Endothelial cell (in vitro differentiated cells): ENCODE data around the gene DOK3. TPM values are rescaled to one million over a fixed set of nuclear protein-coding genes. Genes with fewer than 3 reads are reported as not detected.
A peak's percentile ranks its signal among the peaks of the same experiment; 100 is the strongest.

Experiments used
- DNase-seq: peaks from one replicate; pipeline ENCODE4 v3.0.0; 2021; ENCODE audit warnings: low spot score
- H3K27ac Mint-ChIP-seq: one replicate; pipeline ENCODE4 v1.8.0; 2021; ENCODE audit warnings: mixed read lengths, inconsistent platforms; ENCODE audit not compliant: unreplicated experiment
- H3K27me3 Mint-ChIP-seq: one replicate; pipeline ENCODE4 v1.8.0; 2021; ENCODE audit warnings: mild to moderate bottlenecking, moderate library complexity, mixed read lengths, inconsistent platforms; ENCODE audit not compliant: unreplicated experiment
- H3K36me3 Mint-ChIP-seq: one replicate; pipeline ENCODE4 v1.8.0; 2021; ENCODE audit warnings: mild to moderate bottlenecking, low read depth, mixed read lengths, inconsistent platforms; ENCODE audit not compliant: unreplicated experiment
- H3K4me1 Mint-ChIP-seq: one replicate; pipeline ENCODE4 v1.8.0; 2021; ENCODE audit warnings: mild to moderate bottlenecking, mixed read lengths, inconsistent platforms; ENCODE audit not compliant: unreplicated experiment
- H3K4me3 Mint-ChIP-seq: one replicate; pipeline ENCODE4 v1.8.0; 2021; ENCODE audit warnings: mild to moderate bottlenecking, mixed read lengths, inconsistent platforms; ENCODE audit not compliant: unreplicated experiment
- H3K9me3 Mint-ChIP-seq: one replicate; pipeline ENCODE4 v1.8.0; 2021; ENCODE audit warnings: mixed read lengths, inconsistent platforms; ENCODE audit not compliant: unreplicated experiment
- total RNA-seq: library from RNA; stranded (reverse); fragmentation: NEBNext Ultra II Directional; extraction: Animal tissue kit (Norgen Biotek cat#: 25700); gene quantifications from one replicate; pipeline ENCODE4 v1.2.1, GENCODE V29; 2021; ENCODE audit not compliant: unreplicated experiment
- TF ChIP-seq, protein P1 (sequence below): fragments of 200-600 bp; sonication (generic); IDR thresholded peaks from one replicate; pipeline ENCODE4 v1.5.0; 2021; ENCODE audit warnings: antibody characterized with exemption; ENCODE audit not compliant: unreplicated experiment

Gene DOK3
- total RNA-seq, 1 donor from 2014 or later: 51.4 TPM

DNA sequence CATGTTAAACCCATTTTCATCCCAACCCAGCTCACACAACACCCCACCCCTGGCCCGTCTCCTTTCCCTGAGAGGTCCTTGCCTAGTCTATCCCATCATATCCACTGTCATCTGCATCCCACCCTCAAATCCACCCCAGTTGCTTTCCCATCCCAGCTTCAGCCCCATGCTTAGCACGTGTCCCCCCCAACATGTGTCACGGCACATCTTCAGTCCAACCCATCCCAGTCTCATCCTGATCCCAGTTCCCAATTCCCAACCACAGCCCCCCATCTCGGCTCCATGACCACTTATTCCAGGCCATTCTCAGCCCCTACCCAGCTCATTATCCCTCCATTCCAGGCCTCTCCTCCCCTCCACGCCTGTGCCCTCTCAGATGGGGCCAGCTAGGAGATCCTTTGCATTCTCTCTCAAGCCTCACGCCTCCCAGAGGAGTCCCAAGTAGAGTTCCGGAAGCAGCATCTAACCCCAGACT is 35.6 kb downstream of the DOK3 start:
- Mint-ChIP-seq H3K4me3 (peak overlapping the region; percentile 92), H3K9me3 (no peaks in the 10 kb centered on the region), H3K4me1 (peaks cover 40% of the 10 kb centered on the region), H3K27me3 (peaks cover 30% of the 10 kb centered on the region), H3K36me3 (peaks cover 18% of the 10 kb centered on the region), H3K27ac (peak overlapping the region; percentile 84)
- TF ChIP-seq, protein P1, sequence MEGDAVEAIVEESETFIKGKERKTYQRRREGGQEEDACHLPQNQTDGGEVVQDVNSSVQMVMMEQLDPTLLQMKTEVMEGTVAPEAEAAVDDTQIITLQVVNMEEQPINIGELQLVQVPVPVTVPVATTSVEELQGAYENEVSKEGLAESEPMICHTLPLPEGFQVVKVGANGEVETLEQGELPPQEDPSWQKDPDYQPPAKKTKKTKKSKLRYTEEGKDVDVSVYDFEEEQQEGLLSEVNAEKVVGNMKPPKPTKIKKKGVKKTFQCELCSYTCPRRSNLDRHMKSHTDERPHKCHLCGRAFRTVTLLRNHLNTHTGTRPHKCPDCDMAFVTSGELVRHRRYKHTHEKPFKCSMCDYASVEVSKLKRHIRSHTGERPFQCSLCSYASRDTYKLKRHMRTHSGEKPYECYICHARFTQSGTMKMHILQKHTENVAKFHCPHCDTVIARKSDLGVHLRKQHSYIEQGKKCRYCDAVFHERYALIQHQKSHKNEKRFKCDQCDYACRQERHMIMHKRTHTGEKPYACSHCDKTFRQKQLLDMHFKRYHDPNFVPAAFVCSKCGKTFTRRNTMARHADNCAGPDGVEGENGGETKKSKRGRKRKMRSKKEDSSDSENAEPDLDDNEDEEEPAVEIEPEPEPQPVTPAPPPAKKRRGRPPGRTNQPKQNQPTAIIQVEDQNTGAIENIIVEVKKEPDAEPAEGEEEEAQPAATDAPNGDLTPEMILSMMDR: no peak
- no peak for DNase-seq

DNA sequence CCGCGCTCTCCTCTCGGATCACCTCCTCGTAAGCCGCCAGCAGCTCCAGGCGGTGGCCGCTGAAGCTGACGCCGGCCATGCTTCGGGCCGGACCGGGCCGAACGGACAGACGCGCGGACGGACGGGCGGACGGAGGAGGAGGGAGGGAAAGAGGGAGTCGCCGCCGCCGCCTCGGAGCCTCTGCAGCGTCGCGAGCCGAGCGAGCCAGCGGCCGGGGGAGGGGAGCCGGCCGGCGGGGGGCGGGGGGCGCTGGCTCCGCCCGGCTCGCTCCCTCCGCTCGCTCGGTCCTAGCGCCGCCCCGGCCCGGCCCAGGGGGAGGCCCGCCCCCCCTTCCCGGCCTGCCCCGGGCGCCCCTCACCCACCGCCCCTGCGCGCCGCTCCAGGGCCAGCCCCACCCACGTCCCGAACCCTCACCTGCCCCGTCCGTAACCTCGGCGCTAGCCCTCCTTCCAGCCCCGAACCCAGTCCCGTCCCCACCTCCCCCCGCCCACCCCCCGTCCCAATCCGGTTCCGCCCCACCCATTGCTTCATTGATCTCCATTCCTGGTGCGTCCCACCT is 36.1 kb downstream of the DOK3 start, which contains the start of gene DBN1:
DBN1 (minus strand) TSS at position 192 of the 559 bp plus-strand sequence; CDS start at position 79, 113 bp downstream.
- Mint-ChIP-seq H3K4me1 (peaks cover 38% of the 10 kb centered on the region), H3K9me3 (no peaks in the 10 kb centered on the region), H3K36me3 (peaks cover 20% of the 10 kb centered on the region), H3K27ac (peak within 1 kb of the TSS; percentile 84), H3K27me3 (peaks cover 29% of the 10 kb centered on the region), H3K4me3 (peak within 1 kb of the TSS; percentile 92)
- DNase-seq: peak; percentile 62
- TF ChIP-seq, protein P1: no peak

DNA sequence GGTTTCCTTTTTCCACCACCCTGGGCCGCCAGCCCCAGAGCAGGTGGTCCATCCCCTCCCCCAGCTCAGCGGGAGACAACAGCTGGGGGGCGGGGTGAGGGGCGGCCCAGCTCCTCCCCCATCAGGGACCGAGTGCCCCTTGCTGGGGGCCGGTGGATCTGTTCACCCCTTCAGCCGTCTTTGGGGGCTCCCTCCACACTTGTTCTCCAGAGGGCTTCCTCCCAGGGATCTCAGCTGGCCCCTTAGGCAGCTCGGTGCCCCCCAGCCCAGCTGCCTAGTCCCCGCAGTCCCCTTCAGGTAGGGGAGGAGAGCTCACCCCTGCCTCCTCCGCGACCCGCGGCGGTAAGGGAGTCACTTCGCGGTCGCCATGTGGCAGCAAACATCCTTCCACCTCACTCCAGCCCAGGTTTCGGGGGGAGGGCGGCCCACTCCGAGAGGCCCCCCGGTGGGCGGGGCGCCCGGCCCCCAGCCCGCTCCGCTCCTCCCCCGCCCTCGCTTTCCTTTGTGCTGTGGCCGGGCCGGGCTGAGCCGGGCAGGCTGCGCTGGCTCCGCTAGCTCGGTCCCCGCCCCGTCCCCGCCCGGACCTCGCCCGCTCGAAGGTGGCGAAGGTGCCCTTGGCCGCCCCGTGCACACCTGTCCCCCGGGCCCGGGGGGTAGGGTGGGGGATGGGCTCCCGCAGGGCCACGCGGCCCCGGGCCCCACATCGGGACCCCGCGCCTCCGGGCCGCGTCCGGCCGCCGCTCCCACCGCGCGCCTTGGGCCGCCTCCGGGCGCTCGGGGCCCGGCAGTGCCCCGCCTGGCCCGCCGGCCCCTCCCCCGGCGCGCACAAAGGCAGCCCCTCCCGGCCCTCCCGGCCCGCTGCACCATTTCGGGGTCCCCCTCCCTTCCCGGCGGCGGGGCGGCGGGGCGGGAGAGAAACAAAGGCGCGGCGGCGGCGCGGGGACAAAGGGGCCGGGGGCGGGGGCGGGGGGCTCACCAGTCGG is 36.9 kb downstream of the DOK3 start:
- peak; percentile 66 for DNase-seq

DNA sequence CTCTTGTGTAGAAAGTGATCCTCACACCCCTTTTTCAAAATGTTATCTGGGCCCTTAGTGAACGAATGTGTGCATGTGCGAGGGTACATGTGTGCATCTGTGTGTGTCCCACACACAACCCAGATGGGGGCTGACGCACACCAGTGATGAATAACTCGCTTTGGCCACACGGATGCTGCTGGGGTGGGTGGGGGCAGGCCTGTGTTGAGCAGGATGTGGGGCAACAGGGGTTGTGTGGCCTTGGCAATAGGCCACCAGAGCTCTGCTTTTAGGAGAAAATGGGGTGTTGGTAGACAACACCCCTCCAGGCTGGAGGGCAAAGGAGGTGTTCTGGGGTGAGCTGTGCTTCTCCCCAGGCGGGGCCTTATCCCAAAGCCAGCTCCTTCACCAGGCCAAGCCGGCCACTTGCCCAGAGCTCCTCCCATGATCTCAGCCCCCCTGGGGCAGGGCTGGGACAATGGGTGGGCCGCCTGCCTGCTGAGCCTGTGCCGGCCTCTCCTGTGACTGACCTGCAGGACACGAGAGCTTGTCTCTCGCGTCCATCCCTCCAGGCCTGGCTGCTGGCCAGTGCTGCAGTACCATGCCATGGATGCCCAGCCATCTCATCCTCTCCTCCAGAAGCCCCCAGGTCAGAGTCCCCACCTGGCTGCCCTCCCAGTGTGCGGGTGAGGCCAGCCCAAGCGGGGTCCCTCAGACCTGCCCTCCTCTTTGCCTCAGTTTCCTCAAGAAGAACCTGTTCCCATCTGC is 37.8 kb downstream of the DOK3 start:
- Mint-ChIP-seq H3K4me1 (peaks cover 38% of the 10 kb centered on the region), H3K9me3 (no peaks in the 10 kb centered on the region), H3K27me3 (peaks cover 34% of the 10 kb centered on the region), H3K4me3 (peak overlapping the region; percentile 89), H3K36me3 (peaks cover 33% of the 10 kb centered on the region), H3K27ac (peak overlapping the region; percentile 30)
- no peak for DNase-seq
- TF ChIP-seq, protein P1: no peak

More for the DNA sequence above, 36.9 kb downstream of the DOK3 start:
- H3K27me3 Mint-ChIP-seq: peaks cover 32% of the 10 kb centered on the region
- H3K27ac Mint-ChIP-seq: no peak overlapping the region
- TF ChIP-seq, protein P1: no peak
- H3K4me1 Mint-ChIP-seq: peaks cover 38% of the 10 kb centered on the region
- no peaks in the 10 kb centered on the region for H3K9me3 Mint-ChIP-seq
- peak overlapping the region; percentile 90 for H3K4me3 Mint-ChIP-seq
- H3K36me3 Mint-ChIP-seq: peaks cover 25% of the 10 kb centered on the region
